GM23338 (cell line): Measurements from ENCODE around the gene ZDHHC8.

Experiments
- CREB1 ChIP-seq: fragments of 250-450 bp; sonication (Bioruptor Pico); IDR thresholded peaks from 2 replicates; pipeline ENCODE4 v1.5.0; 2020; ENCODE audit warnings: low read depth, mild to moderate bottlenecking, moderate library complexity
- EZH2 ChIP-seq: fragments of 200-600 bp; sonication (generic); IDR thresholded peaks from one replicate; pipeline ENCODE4 v1.8.0; 2017; ENCODE audit warnings: antibody characterized with exemption, mild to moderate bottlenecking, low read depth; ENCODE audit not compliant: unreplicated experiment
- EZH2phosphoT487 ChIP-seq: fragments of 200-600 bp; sonication (generic); IDR thresholded peaks from one replicate; pipeline ENCODE4 v1.8.1; 2018; ENCODE audit warnings: antibody characterized with exemption; ENCODE audit not compliant: unreplicated experiment
- JUNB ChIP-seq: IDR thresholded peaks from one replicate; pipeline ENCODE4 v1.6.1; 2016; ENCODE audit warnings: antibody characterized with exemption; ENCODE audit not compliant: unreplicated experiment
- NANOG ChIP-seq: IDR thresholded peaks from 2 replicates; pipeline ENCODE4 v1.6.1; 2016; ENCODE audit warnings: antibody characterized with exemption, borderline replicate concordance
- POLR2AphosphoS5 ChIP-seq: IDR thresholded peaks from 2 replicates; pipeline ENCODE4 v1.6.1; 2016; ENCODE audit warnings: antibody characterized with exemption, low read depth
- STAT1 ChIP-seq: IDR thresholded peaks from one replicate; pipeline ENCODE4 v1.6.1; 2016; ENCODE audit warnings: antibody characterized with exemption; ENCODE audit not compliant: unreplicated experiment
- ZNF114 ChIP-seq: fragments of 250-450 bp; sonication (Bioruptor Pico); IDR thresholded peaks from 2 replicates; pipeline ENCODE4 v1.5.0; 2020; ENCODE audit warnings: mild to moderate bottlenecking, moderate library complexity
- ZNF331 ChIP-seq: fragments of 250-450 bp; sonication (Bioruptor Pico); IDR thresholded peaks from 2 replicates; pipeline ENCODE4 v1.5.0; 2020; ENCODE audit warnings: low read depth, mild to moderate bottlenecking, moderate library complexity
- TF ChIP-seq, protein P1 (sequence below), 2 experiments: fragments of 200-600 bp in 1 of 2; sonication (generic) in 1 of 2; conservative IDR thresholded peaks; 2 replicates each; pipeline versions ENCODE4 v1.5.1 to v1.6.1; 2016 to 2017; ENCODE audit warnings: antibody characterized with exemption in 2 of 2, low read depth in 2 of 2, mild to moderate bottlenecking in 2 of 2, moderate library complexity in 1 of 2
- TF ChIP-seq, protein P2 (sequence below): IDR thresholded peaks from one replicate; pipeline ENCODE4 v1.6.1; 2018; ENCODE audit warnings: antibody characterized with exemption; ENCODE audit not compliant: unreplicated experiment
- TF ChIP-seq, protein P3 (sequence below): fragments of 250-450 bp; sonication (Bioruptor Pico); IDR thresholded peaks from 2 replicates; pipeline ENCODE4 v1.5.0; 2020; ENCODE audit warnings: mild to moderate bottlenecking, moderate library complexity
- TF ChIP-seq, protein P4 (sequence below): IDR thresholded peaks from 2 replicates; pipeline ENCODE4 v1.6.1; 2016; ENCODE audit warnings: antibody characterized with exemption

DNA sequence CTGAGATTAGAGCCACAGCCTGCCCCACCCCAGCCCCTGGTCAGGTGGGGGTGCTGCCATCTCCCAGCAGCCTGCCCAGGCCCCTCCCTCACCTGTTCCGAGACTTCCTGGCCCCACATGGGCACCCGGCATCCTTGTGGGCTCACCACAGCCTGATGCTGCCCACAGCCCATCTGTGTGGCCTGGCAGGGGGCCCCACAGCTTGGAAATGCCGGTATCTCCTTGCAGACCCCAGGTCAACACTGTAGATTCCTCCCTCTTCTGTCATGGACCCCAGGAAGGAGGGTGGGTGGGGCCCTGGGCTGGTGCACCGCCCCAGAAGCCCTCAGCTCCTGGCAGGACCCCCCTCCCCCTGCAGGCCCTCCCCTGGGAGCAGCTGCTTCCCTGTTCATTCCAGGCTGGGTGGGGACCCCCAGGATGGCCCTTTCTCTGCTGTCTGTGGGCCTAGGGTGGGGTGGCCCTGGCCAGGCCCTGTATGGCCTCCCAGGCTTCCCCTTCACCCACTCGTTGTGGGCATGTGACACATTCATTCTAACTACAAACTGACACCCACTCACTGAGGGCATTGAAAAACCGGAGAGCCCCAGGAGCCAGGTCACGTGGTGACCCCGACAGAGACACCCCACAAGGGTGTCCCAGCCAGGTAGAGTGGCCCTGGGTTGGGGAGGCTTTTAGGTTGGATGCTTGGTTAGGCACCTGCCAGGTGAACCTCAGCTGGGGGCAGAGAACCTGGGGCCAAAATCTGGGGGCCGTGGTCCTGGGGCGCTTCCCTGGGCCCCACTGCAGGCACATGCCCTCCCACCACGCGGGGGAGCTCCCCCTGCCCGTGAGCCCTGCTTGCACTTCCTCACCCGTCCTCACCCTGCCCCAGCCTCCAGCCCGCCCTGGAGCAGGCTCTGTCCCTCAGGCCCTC, 63.3 kb downstream of the ZDHHC8 start:
- TF ChIP-seq, protein P1, sequence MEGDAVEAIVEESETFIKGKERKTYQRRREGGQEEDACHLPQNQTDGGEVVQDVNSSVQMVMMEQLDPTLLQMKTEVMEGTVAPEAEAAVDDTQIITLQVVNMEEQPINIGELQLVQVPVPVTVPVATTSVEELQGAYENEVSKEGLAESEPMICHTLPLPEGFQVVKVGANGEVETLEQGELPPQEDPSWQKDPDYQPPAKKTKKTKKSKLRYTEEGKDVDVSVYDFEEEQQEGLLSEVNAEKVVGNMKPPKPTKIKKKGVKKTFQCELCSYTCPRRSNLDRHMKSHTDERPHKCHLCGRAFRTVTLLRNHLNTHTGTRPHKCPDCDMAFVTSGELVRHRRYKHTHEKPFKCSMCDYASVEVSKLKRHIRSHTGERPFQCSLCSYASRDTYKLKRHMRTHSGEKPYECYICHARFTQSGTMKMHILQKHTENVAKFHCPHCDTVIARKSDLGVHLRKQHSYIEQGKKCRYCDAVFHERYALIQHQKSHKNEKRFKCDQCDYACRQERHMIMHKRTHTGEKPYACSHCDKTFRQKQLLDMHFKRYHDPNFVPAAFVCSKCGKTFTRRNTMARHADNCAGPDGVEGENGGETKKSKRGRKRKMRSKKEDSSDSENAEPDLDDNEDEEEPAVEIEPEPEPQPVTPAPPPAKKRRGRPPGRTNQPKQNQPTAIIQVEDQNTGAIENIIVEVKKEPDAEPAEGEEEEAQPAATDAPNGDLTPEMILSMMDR (conservative IDR thresholded peaks at IDR 0.05; ENCODE audit: low read depth in 2 of 2): no peak; a peak in 1 of 4 replicates
- no peak for TF ChIP-seq EZH2phosphoT487
- TF ChIP-seq EZH2: no peak
- TF ChIP-seq, protein P2, sequence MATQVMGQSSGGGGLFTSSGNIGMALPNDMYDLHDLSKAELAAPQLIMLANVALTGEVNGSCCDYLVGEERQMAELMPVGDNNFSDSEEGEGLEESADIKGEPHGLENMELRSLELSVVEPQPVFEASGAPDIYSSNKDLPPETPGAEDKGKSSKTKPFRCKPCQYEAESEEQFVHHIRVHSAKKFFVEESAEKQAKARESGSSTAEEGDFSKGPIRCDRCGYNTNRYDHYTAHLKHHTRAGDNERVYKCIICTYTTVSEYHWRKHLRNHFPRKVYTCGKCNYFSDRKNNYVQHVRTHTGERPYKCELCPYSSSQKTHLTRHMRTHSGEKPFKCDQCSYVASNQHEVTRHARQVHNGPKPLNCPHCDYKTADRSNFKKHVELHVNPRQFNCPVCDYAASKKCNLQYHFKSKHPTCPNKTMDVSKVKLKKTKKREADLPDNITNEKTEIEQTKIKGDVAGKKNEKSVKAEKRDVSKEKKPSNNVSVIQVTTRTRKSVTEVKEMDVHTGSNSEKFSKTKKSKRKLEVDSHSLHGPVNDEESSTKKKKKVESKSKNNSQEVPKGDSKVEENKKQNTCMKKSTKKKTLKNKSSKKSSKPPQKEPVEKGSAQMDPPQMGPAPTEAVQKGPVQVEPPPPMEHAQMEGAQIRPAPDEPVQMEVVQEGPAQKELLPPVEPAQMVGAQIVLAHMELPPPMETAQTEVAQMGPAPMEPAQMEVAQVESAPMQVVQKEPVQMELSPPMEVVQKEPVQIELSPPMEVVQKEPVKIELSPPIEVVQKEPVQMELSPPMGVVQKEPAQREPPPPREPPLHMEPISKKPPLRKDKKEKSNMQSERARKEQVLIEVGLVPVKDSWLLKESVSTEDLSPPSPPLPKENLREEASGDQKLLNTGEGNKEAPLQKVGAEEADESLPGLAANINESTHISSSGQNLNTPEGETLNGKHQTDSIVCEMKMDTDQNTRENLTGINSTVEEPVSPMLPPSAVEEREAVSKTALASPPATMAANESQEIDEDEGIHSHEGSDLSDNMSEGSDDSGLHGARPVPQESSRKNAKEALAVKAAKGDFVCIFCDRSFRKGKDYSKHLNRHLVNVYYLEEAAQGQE: no peak
- TF ChIP-seq, protein P3, sequence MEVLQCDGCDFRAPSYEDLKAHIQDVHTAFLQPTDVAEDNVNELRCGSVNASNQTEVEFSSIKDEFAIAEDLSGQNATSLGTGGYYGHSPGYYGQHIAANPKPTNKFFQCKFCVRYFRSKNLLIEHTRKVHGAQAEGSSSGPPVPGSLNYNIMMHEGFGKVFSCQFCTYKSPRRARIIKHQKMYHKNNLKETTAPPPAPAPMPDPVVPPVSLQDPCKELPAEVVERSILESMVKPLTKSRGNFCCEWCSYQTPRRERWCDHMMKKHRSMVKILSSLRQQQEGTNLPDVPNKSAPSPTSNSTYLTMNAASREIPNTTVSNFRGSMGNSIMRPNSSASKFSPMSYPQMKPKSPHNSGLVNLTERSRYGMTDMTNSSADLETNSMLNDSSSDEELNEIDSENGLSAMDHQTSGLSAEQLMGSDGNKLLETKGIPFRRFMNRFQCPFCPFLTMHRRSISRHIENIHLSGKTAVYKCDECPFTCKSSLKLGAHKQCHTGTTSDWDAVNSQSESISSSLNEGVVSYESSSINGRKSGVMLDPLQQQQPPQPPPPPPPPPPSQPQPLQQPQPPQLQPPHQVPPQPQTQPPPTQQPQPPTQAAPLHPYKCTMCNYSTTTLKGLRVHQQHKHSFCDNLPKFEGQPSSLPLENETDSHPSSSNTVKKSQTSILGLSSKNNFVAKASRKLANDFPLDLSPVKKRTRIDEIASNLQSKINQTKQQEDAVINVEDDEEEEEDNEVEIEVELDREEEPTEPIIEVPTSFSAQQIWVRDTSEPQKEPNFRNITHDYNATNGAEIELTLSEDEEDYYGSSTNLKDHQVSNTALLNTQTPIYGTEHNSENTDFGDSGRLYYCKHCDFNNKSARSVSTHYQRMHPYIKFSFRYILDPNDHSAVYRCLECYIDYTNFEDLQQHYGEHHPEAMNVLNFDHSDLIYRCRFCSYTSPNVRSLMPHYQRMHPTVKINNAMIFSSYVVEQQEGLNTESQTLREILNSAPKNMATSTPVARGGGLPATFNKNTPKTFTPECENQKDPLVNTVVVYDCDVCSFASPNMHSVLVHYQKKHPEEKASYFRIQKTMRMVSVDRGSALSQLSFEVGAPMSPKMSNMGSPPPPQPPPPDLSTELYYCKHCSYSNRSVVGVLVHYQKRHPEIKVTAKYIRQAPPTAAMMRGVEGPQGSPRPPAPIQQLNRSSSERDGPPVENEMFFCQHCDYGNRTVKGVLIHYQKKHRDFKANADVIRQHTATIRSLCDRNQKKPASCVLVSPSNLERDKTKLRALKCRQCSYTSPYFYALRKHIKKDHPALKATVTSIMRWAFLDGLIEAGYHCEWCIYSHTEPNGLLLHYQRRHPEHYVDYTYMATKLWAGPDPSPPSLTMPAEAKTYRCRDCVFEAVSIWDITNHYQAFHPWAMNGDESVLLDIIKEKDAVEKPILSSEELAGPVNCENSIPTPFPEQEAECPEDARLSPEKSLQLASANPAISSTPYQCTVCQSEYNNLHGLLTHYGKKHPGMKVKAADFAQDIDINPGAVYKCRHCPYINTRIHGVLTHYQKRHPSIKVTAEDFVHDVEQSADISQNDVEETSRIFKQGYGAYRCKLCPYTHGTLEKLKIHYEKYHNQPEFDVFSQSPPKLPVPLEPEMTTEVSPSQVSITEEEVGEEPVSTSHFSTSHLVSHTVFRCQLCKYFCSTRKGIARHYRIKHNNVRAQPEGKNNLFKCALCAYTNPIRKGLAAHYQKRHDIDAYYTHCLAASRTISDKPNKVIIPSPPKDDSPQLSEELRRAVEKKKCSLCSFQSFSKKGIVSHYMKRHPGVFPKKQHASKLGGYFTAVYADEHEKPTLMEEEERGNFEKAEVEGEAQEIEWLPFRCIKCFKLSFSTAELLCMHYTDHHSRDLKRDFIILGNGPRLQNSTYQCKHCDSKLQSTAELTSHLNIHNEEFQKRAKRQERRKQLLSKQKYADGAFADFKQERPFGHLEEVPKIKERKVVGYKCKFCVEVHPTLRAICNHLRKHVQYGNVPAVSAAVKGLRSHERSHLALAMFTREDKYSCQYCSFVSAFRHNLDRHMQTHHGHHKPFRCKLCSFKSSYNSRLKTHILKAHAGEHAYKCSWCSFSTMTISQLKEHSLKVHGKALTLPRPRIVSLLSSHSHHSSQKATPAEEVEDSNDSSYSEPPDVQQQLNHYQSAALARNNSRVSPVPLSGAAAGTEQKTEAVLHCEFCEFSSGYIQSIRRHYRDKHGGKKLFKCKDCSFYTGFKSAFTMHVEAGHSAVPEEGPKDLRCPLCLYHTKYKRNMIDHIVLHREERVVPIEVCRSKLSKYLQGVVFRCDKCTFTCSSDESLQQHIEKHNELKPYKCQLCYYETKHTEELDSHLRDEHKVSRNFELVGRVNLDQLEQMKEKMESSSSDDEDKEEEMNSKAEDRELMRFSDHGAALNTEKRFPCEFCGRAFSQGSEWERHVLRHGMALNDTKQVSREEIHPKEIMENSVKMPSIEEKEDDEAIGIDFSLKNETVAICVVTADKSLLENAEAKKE (CRISPR knock-in tag): no peak
- no peak for TF ChIP-seq JUNB
- no peak for TF ChIP-seq STAT1
- no peak for TF ChIP-seq POLR2AphosphoS5
- no peak for TF ChIP-seq CREB1 (CRISPR knock-in tag)
- TF ChIP-seq ZNF114 (CRISPR knock-in tag): no peak
- TF ChIP-seq, protein P4, sequence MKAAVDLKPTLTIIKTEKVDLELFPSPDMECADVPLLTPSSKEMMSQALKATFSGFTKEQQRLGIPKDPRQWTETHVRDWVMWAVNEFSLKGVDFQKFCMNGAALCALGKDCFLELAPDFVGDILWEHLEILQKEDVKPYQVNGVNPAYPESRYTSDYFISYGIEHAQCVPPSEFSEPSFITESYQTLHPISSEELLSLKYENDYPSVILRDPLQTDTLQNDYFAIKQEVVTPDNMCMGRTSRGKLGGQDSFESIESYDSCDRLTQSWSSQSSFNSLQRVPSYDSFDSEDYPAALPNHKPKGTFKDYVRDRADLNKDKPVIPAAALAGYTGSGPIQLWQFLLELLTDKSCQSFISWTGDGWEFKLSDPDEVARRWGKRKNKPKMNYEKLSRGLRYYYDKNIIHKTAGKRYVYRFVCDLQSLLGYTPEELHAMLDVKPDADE: no peak
- no peak for TF ChIP-seq ZNF331 (CRISPR knock-in tag)
- TF ChIP-seq NANOG: no peak
